Brain microvascular endothelial cell (primary cell): ENCODE data around the gene ARHGAP21.

ENCODE experiments used
- DNase-seq: peaks from one replicate; pipeline ENCODE4 v3.0.0-alpha.2; 2020
- H3K27ac ChIP-seq: fragments of 250-450 bp; sonication (Bioruptor Pico); 2 replicates; pipeline ENCODE4 v1.5.1; 2020; ENCODE audit warnings: mild to moderate bottlenecking, moderate library complexity
- H3K27me3 ChIP-seq: fragments of 250-450 bp; sonication (Bioruptor Pico); replicated peaks from 2 replicates; pipeline ENCODE4 v1.5.1; 2020; ENCODE audit warnings: mild to moderate bottlenecking
- H3K36me3 ChIP-seq: fragments of 250-450 bp; sonication (Bioruptor Pico); replicated peaks from 2 replicates; pipeline ENCODE4 v1.5.1; 2020; ENCODE audit warnings: mild to moderate bottlenecking
- H3K4me3 ChIP-seq: 2 replicates; pipeline ENCODE4 v1.5.1; 2011; ENCODE audit warnings: low read depth, mild to moderate bottlenecking, control low read depth, low read length, moderate library complexity
- CTCF ChIP-seq: IDR thresholded peaks from 2 replicates; pipeline ENCODE4 v1.5.1; 2011; ENCODE audit warnings: low read depth, mild to moderate bottlenecking, moderate library complexity, low read length, control low read depth, inconsistent platforms; ENCODE audit errors: missing control alignments
- in situ Hi-C: cut with HindIII; loops from 2 replicates; pipeline ENCODE4 v1.10.0; 2017; ENCODE audit warnings: low sequenced_read_pairs, low pct_ligation_motif_present

ARHGAP21 gene

GRCh38 chr10:24606021-24606420, 117.7 kb downstream of the ARHGAP21 start:
- no peak overlapping the region for H3K27ac ChIP-seq
- in situ Hi-C loops, result no loop called here
- no peak for TF ChIP-seq CTCF
- H3K4me3 ChIP-seq, result no peak overlapping the region
- H3K27me3 ChIP-seq, result no peaks in the 10 kb centered on the region
- DNase-seq, result no peak
- H3K36me3 ChIP-seq, result peaks cover 10% of the 10 kb centered on the region

GRCh38 chr10:24605141-24605540, 118.5 kb downstream of the ARHGAP21 start:
- Histone ChIP-seq H3K27me3 (no peaks in the 10 kb centered on the region), H3K36me3 (peaks cover 16% of the 10 kb centered on the region), H3K27ac (no peak overlapping the region), H3K4me3 (no peak overlapping the region)
- in situ Hi-C loops, result no loop called here
- no peak for DNase-seq
- TF ChIP-seq CTCF, result no peak

- H3K27ac ChIP-seq, result peak overlapping the region; percentile 14
- peak; percentile 48 for DNase-seq
- TF ChIP-seq CTCF, result no peak
- no peak overlapping the region for H3K4me3 ChIP-seq
- in situ Hi-C loops, result no loop called here
- H3K27me3 ChIP-seq, result no peaks in the 10 kb centered on the region
- H3K36me3 ChIP-seq, result peaks cover 27% of the 10 kb centered on the region
Observed at GRCh38 chr10:24603333-24603732, 120.4 kb downstream of the ARHGAP21 start.

GRCh38 chr10:24597961-24598360, 125.7 kb downstream of the ARHGAP21 start:
- in situ Hi-C loops, result no loop called here

GRCh38 chr10:24597426-24597825, 126.3 kb downstream of the ARHGAP21 start:
- Histone ChIP-seq H3K27ac (no peak overlapping the region), H3K4me3 (no peak overlapping the region), H3K27me3 (no peaks in the 10 kb centered on the region), H3K36me3 (peaks cover 57% of the 10 kb centered on the region)
- DNase-seq, result no peak
- TF ChIP-seq CTCF, result no peak
- in situ Hi-C loops, result no loop called here

More at GRCh38 chr10:24597961-24598360, 125.7 kb downstream of the ARHGAP21 start:
- no peak for TF ChIP-seq CTCF
- no peak overlapping the region for H3K4me3 ChIP-seq
- H3K27me3 ChIP-seq, result no peaks in the 10 kb centered on the region
- peaks cover 58% of the 10 kb centered on the region for H3K36me3 ChIP-seq
- H3K27ac ChIP-seq, result no peak overlapping the region
- no peak for DNase-seq

GRCh38 chr10:24596217-24596930, 127.3 kb downstream of the ARHGAP21 start:
- in situ Hi-C loops, result no loop called here
- Histone ChIP-seq H3K27ac (no peak overlapping the region), H3K4me3 (no peak overlapping the region), H3K27me3 (no peaks in the 10 kb centered on the region), H3K36me3 (peaks cover 60% of the 10 kb centered on the region)
- DNase-seq, result no peak
- no peak for TF ChIP-seq CTCF
